ENCODE results near the gene BBC3. TPM values are rescaled to one million over a fixed set of nuclear protein-coding genes. Genes with fewer than 3 reads are reported as not detected.

Gene BBC3
- total RNA-seq, 3 donors from 2014 or later, result 4.4 to 6.0 (median 5.7) TPM

GRCh38 chr19:47247308-47247990 lies 16.4 kb upstream of the BBC3 start:
- peaks cover 2% of the 10 kb centered on the region for H3K27me3 Mint-ChIP-seq (ENCODE audit: low read depth)
- peak overlapping the region; percentile 14 for H3K4me3 Mint-ChIP-seq
- DNase-seq, result peak; percentile 82
- H3K4me1 Mint-ChIP-seq (ENCODE audit: low read depth), result peaks cover 19% of the 10 kb centered on the region
- H3K9me3 Mint-ChIP-seq, result no peaks in the 10 kb centered on the region
- no peaks in the 10 kb centered on the region for H3K36me3 Mint-ChIP-seq (ENCODE audit: insufficient read depth)
- no peak for ATAC-seq

GRCh38 chr19:47243776-47244547 lies 13.0 kb upstream of the BBC3 start:
- Mint-ChIP-seq H3K27me3 (ENCODE audit: low read depth) (peaks cover 2% of the 10 kb centered on the region), H3K36me3 (ENCODE audit: insufficient read depth) (no peaks in the 10 kb centered on the region), H3K4me3 (peak overlapping the region; percentile 84), H3K4me1 (ENCODE audit: low read depth) (peaks cover 32% of the 10 kb centered on the region), H3K9me3 (no peaks in the 10 kb centered on the region)
- DNase-seq, result peak; percentile 88
- peak; percentile 78 to 80 for ATAC-seq

GRCh38 chr19:47243364-47243775 lies 12.4 kb upstream of the BBC3 start:
- H3K9me3 Mint-ChIP-seq, result no peaks in the 10 kb centered on the region
- H3K4me1 Mint-ChIP-seq (ENCODE audit: low read depth), result peaks cover 34% of the 10 kb centered on the region
- DNase-seq, result no peak
- peak in 1 of 2 donors; percentile 4 for ATAC-seq
- H3K4me3 Mint-ChIP-seq, result peak overlapping the region; percentile 84
- peaks cover 2% of the 10 kb centered on the region for H3K27me3 Mint-ChIP-seq (ENCODE audit: low read depth)
- no peaks in the 10 kb centered on the region for H3K36me3 Mint-ChIP-seq (ENCODE audit: insufficient read depth)

DNA sequence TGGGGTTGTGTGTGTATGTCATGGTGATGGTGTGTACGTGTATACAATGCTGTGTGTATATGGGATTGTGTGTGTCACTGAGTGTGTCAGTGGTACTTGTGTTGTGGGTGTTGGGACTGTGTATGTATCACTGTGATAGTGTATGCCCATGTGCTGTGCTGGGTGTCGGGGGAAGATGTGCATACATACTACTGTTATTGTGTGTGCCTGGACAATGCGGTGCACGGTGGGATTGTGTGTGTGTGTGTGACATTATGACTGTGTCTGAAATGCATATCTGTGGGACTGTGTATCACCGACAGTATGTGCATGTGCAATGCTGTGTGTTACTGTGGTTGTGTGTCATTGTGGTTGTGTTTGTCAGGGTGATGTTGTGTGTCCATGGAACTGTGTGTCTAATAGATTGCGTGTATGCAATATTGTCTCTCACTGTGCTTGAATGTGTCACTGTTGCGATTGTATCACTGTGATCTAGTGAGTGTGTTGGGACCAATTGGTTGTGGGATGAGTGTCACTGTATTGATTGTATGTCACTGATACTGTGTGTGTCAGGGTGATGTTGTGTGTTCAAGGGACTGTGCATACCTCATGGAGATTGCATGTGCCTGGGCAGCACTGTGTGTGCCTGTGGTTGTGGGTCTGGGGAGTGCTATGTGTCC lies 11.0 kb upstream of the BBC3 start:
- DNase-seq, result no peak
- Mint-ChIP-seq H3K27me3 (ENCODE audit: low read depth) (peaks cover 2% of the 10 kb centered on the region), H3K4me1 (ENCODE audit: low read depth) (peaks cover 32% of the 10 kb centered on the region), H3K9me3 (no peaks in the 10 kb centered on the region), H3K4me3 (no peak overlapping the region), H3K36me3 (ENCODE audit: insufficient read depth) (no peaks in the 10 kb centered on the region)
- no peak for ATAC-seq

GRCh38 chr19:47240996-47241918 lies 10.3 kb upstream of the BBC3 start:
- H3K9me3 Mint-ChIP-seq, result no peaks in the 10 kb centered on the region
- peaks cover 32% of the 10 kb centered on the region for H3K4me1 Mint-ChIP-seq (ENCODE audit: low read depth)
- DNase-seq (peak; percentile 92), ATAC-seq (peak; percentile 51 to 53)
- no peaks in the 10 kb centered on the region for H3K36me3 Mint-ChIP-seq (ENCODE audit: insufficient read depth)
- H3K27me3 Mint-ChIP-seq (ENCODE audit: low read depth), result peaks cover 2% of the 10 kb centered on the region
- H3K4me3 Mint-ChIP-seq, result peak overlapping the region; percentile 26

DNA sequence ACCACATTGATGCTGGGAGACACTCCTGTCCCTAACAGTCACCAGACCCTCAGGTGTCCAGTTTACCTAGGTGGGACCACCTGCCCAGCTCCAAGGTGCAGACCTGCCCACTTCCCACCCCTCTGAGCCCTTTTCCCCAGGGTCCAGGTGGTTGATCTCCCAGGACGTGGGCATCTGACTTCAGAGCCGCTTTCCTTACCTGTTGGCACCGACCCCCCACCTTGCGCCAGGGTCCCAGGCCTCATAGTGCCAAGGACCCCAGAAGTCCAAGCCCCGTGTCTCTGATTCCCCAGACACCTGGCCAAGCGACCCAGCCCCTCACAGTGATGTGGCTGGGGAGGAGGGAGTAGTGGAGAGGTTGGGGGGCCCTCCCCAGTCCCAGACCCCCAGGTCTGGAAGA lies 9.6 kb upstream of the BBC3 start:
- H3K4me1 Mint-ChIP-seq (ENCODE audit: low read depth), result peaks cover 32% of the 10 kb centered on the region
- no peaks in the 10 kb centered on the region for H3K9me3 Mint-ChIP-seq
- ATAC-seq (no peak), DNase-seq (no peak)
- no peaks in the 10 kb centered on the region for H3K36me3 Mint-ChIP-seq (ENCODE audit: insufficient read depth)
- peaks cover 2% of the 10 kb centered on the region for H3K27me3 Mint-ChIP-seq (ENCODE audit: low read depth)
- H3K4me3 Mint-ChIP-seq, result peak overlapping the region; percentile 26

- H3K27me3 Mint-ChIP-seq (ENCODE audit: low read depth), result peaks cover under 1% of the 10 kb centered on the region
- H3K4me3 Mint-ChIP-seq, result peak overlapping the region; percentile 49
- peak; percentile 39 for DNase-seq
- ATAC-seq, result peak; percentile 11 to 27
- peaks cover 30% of the 10 kb centered on the region for H3K4me1 Mint-ChIP-seq (ENCODE audit: low read depth)
- H3K9me3 Mint-ChIP-seq, result no peaks in the 10 kb centered on the region
- no peaks in the 10 kb centered on the region for H3K36me3 Mint-ChIP-seq (ENCODE audit: insufficient read depth)
Measured at GRCh38 chr19:47239610-47240296, 8.8 kb upstream of the BBC3 start.

GRCh38 chr19:47239152-47239551 lies 8.2 kb upstream of the BBC3 start:
- Mint-ChIP-seq H3K27me3 (ENCODE audit: low read depth) (no peaks in the 10 kb centered on the region), H3K36me3 (ENCODE audit: insufficient read depth) (no peaks in the 10 kb centered on the region), H3K4me3 (peak overlapping the region; percentile 42), H3K4me1 (ENCODE audit: low read depth) (peaks cover 25% of the 10 kb centered on the region), H3K9me3 (no peaks in the 10 kb centered on the region)
- ATAC-seq (no peak), DNase-seq (no peak)

DNA sequence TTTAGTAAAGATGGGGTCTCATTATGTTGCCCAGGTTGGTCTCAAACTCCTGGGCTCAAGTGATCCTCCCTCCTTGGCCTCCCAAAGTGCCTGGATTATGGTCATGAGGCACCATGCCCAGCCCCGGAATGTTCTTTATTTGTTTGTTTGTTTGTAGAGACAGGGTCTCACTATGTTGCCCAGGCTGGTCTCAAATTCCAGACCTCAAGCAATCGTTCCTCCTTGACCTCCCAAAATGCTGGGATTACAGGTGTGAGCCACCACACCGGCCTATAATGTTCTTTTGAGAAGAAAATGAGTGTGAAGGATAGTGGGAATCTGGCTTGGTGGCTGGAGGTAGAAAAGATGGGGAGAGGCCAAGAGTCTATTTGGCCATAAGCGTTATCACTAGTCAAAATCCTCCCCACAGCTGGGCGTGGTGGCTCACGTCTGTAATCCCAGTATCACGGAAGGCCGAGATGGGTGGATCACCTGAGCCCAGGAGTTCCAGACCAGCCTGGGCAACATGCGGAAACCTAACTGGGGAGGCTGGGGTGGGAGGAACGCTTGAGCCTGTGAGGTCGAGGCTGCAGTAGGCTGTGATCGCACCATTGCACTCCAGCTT lies 5.2 kb upstream of the BBC3 start:
- Mint-ChIP-seq H3K4me1 (ENCODE audit: low read depth) (peaks cover 34% of the 10 kb centered on the region), H3K27me3 (ENCODE audit: low read depth) (no peaks in the 10 kb centered on the region), H3K9me3 (no peaks in the 10 kb centered on the region), H3K36me3 (ENCODE audit: insufficient read depth) (no peaks in the 10 kb centered on the region), H3K4me3 (no peak overlapping the region)
- DNase-seq (no peak), ATAC-seq (no peak)

DNA sequence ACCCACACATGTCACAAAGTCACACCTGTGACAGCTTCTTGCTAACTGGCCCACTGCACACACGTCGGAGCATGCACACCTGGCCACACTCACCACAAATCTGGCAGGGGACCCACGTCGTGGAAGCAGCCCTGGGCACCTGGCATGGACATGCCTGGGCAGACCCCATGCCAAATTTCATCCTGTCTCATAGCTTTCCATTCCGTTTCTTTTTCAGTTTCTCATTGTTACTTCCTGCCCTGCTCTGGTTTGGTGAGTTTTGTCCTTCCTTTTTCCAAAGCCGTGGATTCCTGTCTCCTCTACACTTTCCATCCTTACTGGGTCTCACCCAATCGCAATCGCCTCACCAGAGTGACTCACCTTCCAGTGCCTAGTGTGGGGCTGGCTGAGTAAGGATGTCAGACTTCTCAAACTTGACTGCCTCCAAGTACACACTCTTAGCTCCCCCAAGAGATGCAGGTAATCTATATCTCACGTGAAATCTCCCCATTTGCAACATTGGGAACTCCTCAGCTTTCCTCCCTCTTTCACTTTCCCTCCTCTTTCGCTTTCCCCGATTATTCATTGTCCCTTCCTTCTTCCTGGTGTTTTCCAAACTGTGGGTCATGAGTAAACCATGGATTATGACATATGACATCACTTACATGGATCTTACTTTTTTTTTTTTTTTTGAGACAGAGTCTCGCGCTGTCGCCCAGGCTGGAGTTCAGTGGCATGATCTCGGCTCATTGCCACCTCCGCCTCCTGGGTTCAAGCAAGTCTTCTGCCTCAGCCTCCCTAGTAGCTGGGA lies 1.6 kb upstream of the BBC3 start:
- DNase-seq, result no peak
- peak overlapping the region; percentile 76 for H3K4me3 Mint-ChIP-seq
- H3K27me3 Mint-ChIP-seq (ENCODE audit: low read depth), result no peaks in the 10 kb centered on the region
- peaks cover 20% of the 10 kb centered on the region for H3K4me1 Mint-ChIP-seq (ENCODE audit: low read depth)
- no peak for ATAC-seq
- H3K9me3 Mint-ChIP-seq, result no peaks in the 10 kb centered on the region
- H3K36me3 Mint-ChIP-seq (ENCODE audit: insufficient read depth), result no peaks in the 10 kb centered on the region

GRCh38 chr19:47231215-47232054 lies 436 bp upstream of the BBC3 start:
- peak; percentile 65 to 66 for ATAC-seq
- Mint-ChIP-seq H3K9me3 (no peaks in the 10 kb centered on the region), H3K4me1 (ENCODE audit: low read depth) (peaks cover 29% of the 10 kb centered on the region), H3K36me3 (ENCODE audit: insufficient read depth) (no peaks in the 10 kb centered on the region), H3K4me3 (peak overlapping the region; percentile 76), H3K27me3 (ENCODE audit: low read depth) (no peaks in the 10 kb centered on the region)
- DNase-seq, result peak; percentile 94

Data from activated T-cell treated with anti-CD3 and anti-CD28 coated beads, Interleukin-2, amount 50 U/mL, for 4 hours (primary cell).